Measurements from ENCODE around the gene RNU6-7.

GRCh38 chr14:32249371-32249770 lies 47.5 kb downstream of the RNU6-7 start:
- TF ChIP-seq CTCF (IDR thresholded peaks at IDR 0.05 in 2 of 3, conservative IDR thresholded peaks at IDR 0.05 in 1 of 3; ENCODE audit: control insufficient read depth in 2 of 3, extremely low read depth in 1 of 3, insufficient read depth in 1 of 3, low read depth in 3 of 3, low read length in 3 of 3) (no peak), POLR2AphosphoS5 (IDR thresholded peaks at IDR 0.05; ENCODE audit: low read length) (no peak), YBX1 (IDR thresholded peaks at IDR 0.05) (no peak), ZNF24 (IDR thresholded peaks at IDR 0.05) (no peak), POLR2A (IDR thresholded peaks at IDR 0.05; ENCODE audit: low read depth, low read length) (no peak), ATF3 (IDR thresholded peaks at IDR 0.05; ENCODE audit: borderline replicate concordance, extremely low read depth, low read depth, low read length) (no peak), RBBP5 (conservative IDR thresholded peaks at IDR 0.05) (no peak), SUZ12 (IDR thresholded peaks at IDR 0.05; ENCODE audit: unreplicated experiment) (no peak), NFYA (IDR thresholded peaks at IDR 0.05; ENCODE audit: borderline replicate concordance, low read depth, low read length) (no peak), NFYB (IDR thresholded peaks at IDR 0.05; ENCODE audit: insufficient read depth, low read depth, low read length) (no peak), HDGF (IDR thresholded peaks at IDR 0.05) (no peak)
- TF ChIP-seq, protein P1, sequence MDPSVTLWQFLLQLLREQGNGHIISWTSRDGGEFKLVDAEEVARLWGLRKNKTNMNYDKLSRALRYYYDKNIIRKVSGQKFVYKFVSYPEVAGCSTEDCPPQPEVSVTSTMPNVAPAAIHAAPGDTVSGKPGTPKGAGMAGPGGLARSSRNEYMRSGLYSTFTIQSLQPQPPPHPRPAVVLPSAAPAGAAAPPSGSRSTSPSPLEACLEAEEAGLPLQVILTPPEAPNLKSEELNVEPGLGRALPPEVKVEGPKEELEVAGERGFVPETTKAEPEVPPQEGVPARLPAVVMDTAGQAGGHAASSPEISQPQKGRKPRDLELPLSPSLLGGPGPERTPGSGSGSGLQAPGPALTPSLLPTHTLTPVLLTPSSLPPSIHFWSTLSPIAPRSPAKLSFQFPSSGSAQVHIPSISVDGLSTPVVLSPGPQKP (IDR thresholded peaks at IDR 0.05; ENCODE audit: low read depth, low read length): no peak
- TF ChIP-seq, protein P2, sequence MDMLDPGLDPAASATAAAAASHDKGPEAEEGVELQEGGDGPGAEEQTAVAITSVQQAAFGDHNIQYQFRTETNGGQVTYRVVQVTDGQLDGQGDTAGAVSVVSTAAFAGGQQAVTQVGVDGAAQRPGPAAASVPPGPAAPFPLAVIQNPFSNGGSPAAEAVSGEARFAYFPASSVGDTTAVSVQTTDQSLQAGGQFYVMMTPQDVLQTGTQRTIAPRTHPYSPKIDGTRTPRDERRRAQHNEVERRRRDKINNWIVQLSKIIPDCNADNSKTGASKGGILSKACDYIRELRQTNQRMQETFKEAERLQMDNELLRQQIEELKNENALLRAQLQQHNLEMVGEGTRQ (IDR thresholded peaks at IDR 0.05; ENCODE audit: borderline replicate concordance, low read depth, low read length): no peak

Measured in GM12878 (cell line).